GM12878 (cell line): ENCODE measurements around the gene AKAP8. TPM values are rescaled to one million over a fixed set of nuclear protein-coding genes. Genes with fewer than 3 reads are reported as not detected.
A peak's percentile ranks its signal among the peaks of the same experiment; 100 is the strongest.

ENCODE experiments used
- ATAC-seq: fragments of 200-7000 bp; cut with Tn5 transposase; 3 replicates; pipeline ENCODE4 v1.9.1; 2020; ENCODE audit warnings: mild to moderate bottlenecking, moderate library complexity
- BruUV-seq: library from RNA; stranded (reverse); fragments of 400-500 nt; replicated peaks from 2 replicates; lab custom pipeline; 2021; lab: Mats Ljungman, UMichigan
- CTCF ChIA-PET: fragments of 300-600 bp; sonication (Branson Sonifier 250); formaldehyde crosslinking; extraction: SDS; loops from one replicate; lab custom pipeline; 2021; ENCODE audit warnings: inconsistent platforms; lab: Yijun Ruan, JAX
- POLR2A ChIA-PET: fragments of 350-600 bp; formaldehyde crosslinking; extraction: SDS; loops from one replicate; lab custom pipeline; 2021; ENCODE audit warnings: inconsistent platforms; lab: Charles Lee
- RAD21 ChIA-PET: fragments of 300-600 bp; sonication (Branson Sonifier 250); formaldehyde crosslinking; loops from one replicate; lab custom pipeline; 2023; ENCODE audit warnings: antibody characterized with exemption; ENCODE audit not compliant: unreplicated experiment; lab: Charles Lee
- SMC1A ChIA-PET: fragments of 300-600 bp; sonication (Branson Sonifier 250); formaldehyde crosslinking; loops from one replicate; lab custom pipeline; 2023; ENCODE audit not compliant: unreplicated experiment, uncharacterized antibody; lab: Charles Lee
- DNase-seq: peaks from one replicate; pipeline ENCODE4 v3.0.0-alpha.2; 2011; ENCODE audit warnings: low read depth, low spot score
- FAIRE-seq: peaks from 3 replicates; lab custom pipeline; 2011; peaks lifted over from hg19 to GRCh38; lab: Jason Lieb, UNC
- H2AFZ ChIP-seq: 2 replicates; pipeline ENCODE4 v1.6.0; 2011; ENCODE audit warnings: low read depth, low read length, control low read depth; ENCODE audit not compliant: control insufficient read depth
- H3K27ac ChIP-seq: 2 replicates; pipeline ENCODE4 v1.5.1; 2011; ENCODE audit warnings: control low read depth; ENCODE audit not compliant: control insufficient read depth, insufficient read depth
- H3K27me3 ChIP-seq, 2 experiments: replicated peaks in 1 of 2; 2 replicates each; pipeline versions ENCODE4 v1.6.0 to v1.6.1; 2011; ENCODE audit warnings: low read length in 1 of 2; ENCODE audit not compliant: control insufficient read depth in 2 of 2, insufficient read depth in 2 of 2
- H3K36me3 ChIP-seq, 2 experiments: 2 replicates each; pipeline ENCODE4 v1.5.1; 2011; ENCODE audit warnings: low read length in 1 of 2; ENCODE audit not compliant: control insufficient read depth in 2 of 2, insufficient read depth in 2 of 2
- H3K4me1 ChIP-seq: 2 replicates; pipeline ENCODE4 v1.6.1; 2011; ENCODE audit warnings: mild to moderate bottlenecking, low read length, moderate library complexity, mixed read lengths; ENCODE audit not compliant: control insufficient read depth, insufficient read depth
- H3K4me2 ChIP-seq: 2 replicates; pipeline ENCODE4 v1.6.0; 2011; ENCODE audit warnings: control low read depth; ENCODE audit not compliant: control insufficient read depth, insufficient read depth
- H3K4me3 ChIP-seq: fragments of 200-600 bp; sonication (generic); 2 replicates; pipeline ENCODE4 v1.5.1; 2016
- H3K79me2 ChIP-seq: 2 replicates; pipeline ENCODE4 v1.6.0; 2011; ENCODE audit warnings: low read length; ENCODE audit not compliant: control insufficient read depth, insufficient read depth
- H3K9ac ChIP-seq: 2 replicates; pipeline ENCODE4 v1.8.0; 2011; ENCODE audit warnings: low read length, control low read depth, mixed read lengths; ENCODE audit not compliant: control insufficient read depth, insufficient read depth
- H3K9me3 ChIP-seq: replicated peaks from 3 replicates; pipeline ENCODE4 v1.5.1; 2011; ENCODE audit warnings: mild to moderate bottlenecking, low read length; ENCODE audit not compliant: control insufficient read depth, insufficient read depth
- H4K20me1 ChIP-seq: 2 replicates; pipeline ENCODE4 v1.6.0; 2011; ENCODE audit not compliant: control insufficient read depth, insufficient read depth
- ATF7 ChIP-seq: fragments of 450-650 bp; IDR thresholded peaks from 2 replicates; pipeline ENCODE4 v1.6.1; 2016; ENCODE audit warnings: low read depth, mild to moderate bottlenecking
- CBFB ChIP-seq: IDR thresholded peaks from 2 replicates; pipeline ENCODE4 v1.6.1; 2016; ENCODE audit warnings: antibody characterized with exemption, low read depth
- CREB1 ChIP-seq: IDR thresholded peaks from 2 replicates; pipeline ENCODE4 v1.6.1; 2012; ENCODE audit warnings: low read depth, mild to moderate bottlenecking, inconsistent platforms
- JUNB ChIP-seq: IDR thresholded peaks from 2 replicates; pipeline ENCODE4 v1.6.1; 2016; ENCODE audit warnings: antibody characterized with exemption, mild to moderate bottlenecking
- MTA2 ChIP-seq: fragments of 450-650 bp; IDR thresholded peaks from 2 replicates; pipeline ENCODE4 v1.6.1; 2016; ENCODE audit warnings: low read depth, mild to moderate bottlenecking, moderate library complexity
- NFIC ChIP-seq: IDR thresholded peaks from 2 replicates; pipeline ENCODE4 v1.6.1; 2012; ENCODE audit warnings: low read depth, mild to moderate bottlenecking, inconsistent platforms, low read length, moderate library complexity
- RUNX3 ChIP-seq: IDR thresholded peaks from 2 replicates; pipeline ENCODE4 v1.6.1; 2012; ENCODE audit warnings: low read length, inconsistent platforms
- WGBS: methylation state at CpG from one replicate; pipeline ENCODE4 v1.1.6; 2016; ENCODE audit warnings: low lambda C conversion rate; ENCODE audit not compliant: insufficient replicate concordance, insufficient coverage; ENCODE audit errors: missing lambda C conversion rate; 5-methylcytosine and 5-hydroxymethylcytosine counted together
- in situ Hi-C: fragments of 300-500 bp; cut with MboI; formaldehyde crosslinking; loops from 9 replicates; pipeline ENCODE4 v1.14.3; 2018; ENCODE audit warnings: mixed read lengths
- intact Hi-C: fragments of 100-400 bp; cut with micrococcal nuclease; formaldehyde crosslinking; loops from one replicate; pipeline ENCODE4 v1.14.2; 2022; ENCODE audit not compliant: unreplicated experiment
- polyA plus RNA-seq, 11 experiments: library from polyadenylated mRNA; depleted of rRNA in 4 of 11; unstranded in 6 of 11; stranded (reverse) in 5 of 11; fragments of >200 nt; fragmentation: Nextera tagmentation in 4 of 11; fragmentation: Illumina TruSeq in 1 of 11; extraction: Ambion mirVana in 4 of 11; extraction: Trizol in 1 of 11; gene quantifications; 1 replicate in 1 of 11; 2 replicates in 10 of 11; pipeline versions ENCODE4 v1.2.1 to v1.2.3, GENCODE V29; 2011 to 2016; ENCODE audit warnings: inconsistent platforms in 2 of 11, missing spikeins in 2 of 11, low read depth in 1 of 11
- total RNA-seq, 4 experiments: library from RNA; depleted of rRNA in 3 of 4; stranded (reverse); fragments of >200 nt in 3 of 4; fragmentation: Illumina TruSeq in 1 of 4; extraction: Trizol in 1 of 4; gene quantifications; 2 replicates each; pipeline versions ENCODE4 v1.2.1 to v1.2.3, GENCODE V29; 2013 to 2021
- TF ChIP-seq, protein P1 (sequence below): fragments of 450-650 bp; IDR thresholded peaks from 2 replicates; pipeline ENCODE4 v1.6.1; 2018; ENCODE audit warnings: borderline replicate concordance, mild to moderate bottlenecking; ENCODE audit not compliant: partially characterized antibody

AKAP8 gene
- total and polyA plus RNA-seq, 10 of the 15 experiments (the other 5 are each of a cell fraction or from before 2014, with no cell fraction given): 5.3 to 57.7 (median 20.6) TPM

DNA sequence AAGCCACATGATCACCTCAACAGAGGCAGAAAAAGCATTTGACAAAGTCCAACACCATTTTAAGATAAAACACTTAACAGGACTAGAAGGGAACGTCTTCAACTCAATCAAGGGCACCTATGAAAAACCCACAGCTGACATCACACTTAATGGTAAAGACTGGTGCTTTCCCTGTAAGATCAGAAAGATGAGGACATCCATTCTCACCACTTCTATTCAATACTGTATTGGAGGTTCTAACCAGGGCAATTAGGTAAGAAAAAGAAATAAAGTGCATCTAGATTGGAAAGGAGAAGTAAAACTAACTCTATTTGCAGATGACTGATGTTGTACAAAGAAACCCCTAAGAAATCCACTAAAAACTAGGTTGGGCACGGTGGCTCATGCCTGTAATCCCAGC lies 11.2 kb upstream of the AKAP8 start:
- no peaks in the 10 kb centered on the region for H3K9me3 ChIP-seq
- DNase-seq: no peak
- no peaks in the 10 kb centered on the region for H3K27me3 ChIP-seq
- ChIA-PET POLR2A (no interaction called here), CTCF (no interaction called here), RAD21 (interaction anchor here (0.9 kb wide), 1 partner anchor 26 kb away, joined by 3 read pairs; no protein-coding TSS in a partner anchor), SMC1A (interaction anchor here (1.6 kb wide), 1 partner anchor 11 kb away, joined by 5 read pairs; the partner anchor contains the start of gene AKAP8)
- no peaks in the 10 kb centered on the region for H4K20me1 ChIP-seq
- H2AFZ ChIP-seq: no peak overlapping the region
- TF ChIP-seq JUNB (0 out of 2 replicates have a peak, but pooled peaks have one; percentile 22), MTA2 (peak; percentile 33; the same call in 1 of the 2 replicates), ATF7 (peak; percentile 76), RUNX3 (peak; percentile 61; the same call in 1 of the 2 replicates), CBFB (no peak), NFIC (peak; percentile 33; the same call in 1 of the 2 replicates), CREB1 (peak; percentile 26; the same call in 1 of the 2 replicates)
- TF ChIP-seq, protein P1, sequence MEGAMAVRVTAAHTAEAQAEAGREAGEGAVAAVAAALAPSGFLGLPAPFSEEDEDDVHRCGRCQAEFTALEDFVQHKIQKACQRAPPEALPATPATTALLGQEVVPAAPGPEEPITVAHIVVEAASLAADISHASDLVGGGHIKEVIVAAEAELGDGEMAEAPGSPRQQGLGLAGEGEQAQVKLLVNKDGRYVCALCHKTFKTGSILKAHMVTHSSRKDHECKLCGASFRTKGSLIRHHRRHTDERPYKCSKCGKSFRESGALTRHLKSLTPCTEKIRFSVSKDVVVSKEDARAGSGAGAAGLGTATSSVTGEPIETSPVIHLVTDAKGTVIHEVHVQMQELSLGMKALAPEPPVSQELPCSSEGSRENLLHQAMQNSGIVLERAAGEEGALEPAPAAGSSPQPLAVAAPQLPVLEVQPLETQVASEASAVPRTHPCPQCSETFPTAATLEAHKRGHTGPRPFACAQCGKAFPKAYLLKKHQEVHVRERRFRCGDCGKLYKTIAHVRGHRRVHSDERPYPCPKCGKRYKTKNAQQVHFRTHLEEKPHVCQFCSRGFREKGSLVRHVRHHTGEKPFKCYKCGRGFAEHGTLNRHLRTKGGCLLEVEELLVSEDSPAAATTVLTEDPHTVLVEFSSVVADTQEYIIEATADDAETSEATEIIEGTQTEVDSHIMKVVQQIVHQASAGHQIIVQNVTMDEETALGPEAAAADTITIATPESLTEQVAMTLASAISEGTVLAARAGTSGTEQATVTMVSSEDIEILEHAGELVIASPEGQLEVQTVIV: no peak
- H3K4me2 ChIP-seq: no peak overlapping the region
- no TSS peak for BruUV-seq
- in situ Hi-C loops: no loop called here
- H3K4me3 ChIP-seq: no peak overlapping the region
- 46% methylated on average over 2 of the region's 2 CpGs for WGBS
- intact Hi-C loops: no loop called here
- H3K27ac ChIP-seq: no peak overlapping the region
- peaks cover 3% of the 10 kb centered on the region for H3K79me2 ChIP-seq
- peaks cover 2 to 13% of the 10 kb centered on the region in 2 experiments for H3K36me3 ChIP-seq
- FAIRE-seq: no peak
- no peaks in the 10 kb centered on the region for H3K4me1 ChIP-seq
- H3K9ac ChIP-seq: no peak overlapping the region
- ATAC-seq: peak; percentile 72
